ENCODE measurements around the gene CASP4.
A peak's percentile ranks its signal among the peaks of the same experiment; 100 is the strongest.

CASP4 gene

GRCh38 chr11:104968355-104968855 is at the start of gene CASP4:
Gene CASP4 (minus strand): TSS chr11:104968574. CDS start chr11:104968525, 49 bp downstream.
- TF ChIP-seq EP300 (IDR thresholded peaks at IDR 0.05; ENCODE audit: borderline replicate concordance) (no peak), CEBPB (IDR thresholded peaks at IDR 0.05) (peak; percentile 68; the same call in 1 of the 2 replicates)
- TF ChIP-seq, protein P1, sequence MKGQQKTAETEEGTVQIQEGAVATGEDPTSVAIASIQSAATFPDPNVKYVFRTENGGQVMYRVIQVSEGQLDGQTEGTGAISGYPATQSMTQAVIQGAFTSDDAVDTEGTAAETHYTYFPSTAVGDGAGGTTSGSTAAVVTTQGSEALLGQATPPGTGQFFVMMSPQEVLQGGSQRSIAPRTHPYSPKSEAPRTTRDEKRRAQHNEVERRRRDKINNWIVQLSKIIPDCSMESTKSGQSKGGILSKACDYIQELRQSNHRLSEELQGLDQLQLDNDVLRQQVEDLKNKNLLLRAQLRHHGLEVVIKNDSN (IDR thresholded peaks at IDR 0.05), result no peak

DNA sequence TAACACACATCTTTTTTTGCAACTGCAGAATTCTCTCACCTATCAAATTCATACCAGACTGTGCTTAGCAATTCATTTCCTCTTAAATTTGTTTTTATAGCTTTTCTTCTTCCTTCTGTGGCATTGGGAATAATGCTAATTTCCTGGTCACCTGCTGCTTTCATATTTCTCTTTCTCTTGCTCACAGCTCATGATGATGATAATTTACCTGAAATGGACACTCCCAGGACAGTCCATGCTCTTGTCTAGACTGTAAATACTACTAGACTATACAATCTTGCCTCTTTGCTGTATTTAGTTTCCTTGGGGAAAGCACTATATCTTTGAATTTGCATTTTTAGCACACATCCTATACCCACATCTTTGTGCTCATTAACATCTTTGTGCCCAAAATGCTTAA is 39.1 kb upstream of the CASP4 start:
- no peak for TF ChIP-seq CREB1 (IDR thresholded peaks at IDR 0.05; ENCODE audit: low read depth)
- no peak for TF ChIP-seq EP300 (IDR thresholded peaks at IDR 0.05; ENCODE audit: borderline replicate concordance)
- TF ChIP-seq TAF1 (IDR thresholded peaks at IDR 0.05; ENCODE audit: low read depth), result no peak
- no peak for TF ChIP-seq TCF12 (IDR thresholded peaks at IDR 0.05; ENCODE audit: low read depth)
- TF ChIP-seq YY1 (IDR thresholded peaks at IDR 0.05; ENCODE audit: low read depth), result no peak
- TF ChIP-seq TEAD4 (IDR thresholded peaks at IDR 0.05), result no peak
- TF ChIP-seq REST (IDR thresholded peaks at IDR 0.05; ENCODE audit: low read depth), result no peak
- TF ChIP-seq MAX (IDR thresholded peaks at IDR 0.05), result no peak

DNA sequence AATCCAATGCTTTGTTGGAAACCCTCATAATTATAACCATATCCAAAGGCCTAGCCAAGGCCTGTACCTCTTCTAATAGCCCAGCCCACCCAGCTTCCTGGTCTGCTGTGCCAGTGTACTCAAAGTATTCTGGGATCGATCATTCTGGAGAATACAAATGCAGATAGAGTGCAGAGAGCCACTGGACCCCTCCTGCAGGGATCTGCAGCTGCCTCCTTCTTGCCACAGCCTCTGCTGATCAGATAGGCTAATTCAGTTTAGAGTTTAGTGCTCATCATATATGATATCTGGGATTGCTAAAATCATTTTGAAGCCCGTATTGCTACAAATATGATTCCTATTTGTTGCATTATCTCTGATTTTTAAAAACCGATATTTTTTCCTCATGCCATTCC is 37.1 kb upstream of the CASP4 start:
- TF ChIP-seq CREB1 (IDR thresholded peaks at IDR 0.05; ENCODE audit: low read depth) (no peak), EP300 (IDR thresholded peaks at IDR 0.05; ENCODE audit: borderline replicate concordance) (no peak), FOXM1 (IDR thresholded peaks at IDR 0.05; ENCODE audit: borderline replicate concordance, low read depth) (no peak)
- TF ChIP-seq, protein P1 (IDR thresholded peaks at IDR 0.05), result no peak

- TF ChIP-seq CREB1 (IDR thresholded peaks at IDR 0.05; ENCODE audit: low read depth), result no peak
- TF ChIP-seq REST (IDR thresholded peaks at IDR 0.05; ENCODE audit: low read depth), result no peak
- no peak for TF ChIP-seq NFIC (IDR thresholded peaks at IDR 0.05)
- no peak for TF ChIP-seq YY1 (IDR thresholded peaks at IDR 0.05; ENCODE audit: low read depth)
- TF ChIP-seq TCF12 (IDR thresholded peaks at IDR 0.05; ENCODE audit: low read depth), result no peak
- no peak for TF ChIP-seq CEBPB (IDR thresholded peaks at IDR 0.05)
- no peak for TF ChIP-seq FOXM1 (IDR thresholded peaks at IDR 0.05; ENCODE audit: borderline replicate concordance, low read depth)
- no peak for TF ChIP-seq RAD21 (IDR thresholded peaks at IDR 0.05; ENCODE audit: low read depth)
- no peak for TF ChIP-seq ZBTB7A (IDR thresholded peaks at IDR 0.05; ENCODE audit: low read depth)
- no peak for TF ChIP-seq TAF1 (IDR thresholded peaks at IDR 0.05; ENCODE audit: low read depth)
- TF ChIP-seq, protein P1 (IDR thresholded peaks at IDR 0.05), result no peak
- no peak for TF ChIP-seq MAX (IDR thresholded peaks at IDR 0.05)
- TF ChIP-seq EGR1 (IDR thresholded peaks at IDR 0.05), result no peak
- no peak for TF ChIP-seq TEAD4 (IDR thresholded peaks at IDR 0.05)
- no peak for TF ChIP-seq EP300 (IDR thresholded peaks at IDR 0.05; ENCODE audit: borderline replicate concordance)
Measured at GRCh38 chr11:105004021-105004420, 35.6 kb upstream of the CASP4 start.

DNA sequence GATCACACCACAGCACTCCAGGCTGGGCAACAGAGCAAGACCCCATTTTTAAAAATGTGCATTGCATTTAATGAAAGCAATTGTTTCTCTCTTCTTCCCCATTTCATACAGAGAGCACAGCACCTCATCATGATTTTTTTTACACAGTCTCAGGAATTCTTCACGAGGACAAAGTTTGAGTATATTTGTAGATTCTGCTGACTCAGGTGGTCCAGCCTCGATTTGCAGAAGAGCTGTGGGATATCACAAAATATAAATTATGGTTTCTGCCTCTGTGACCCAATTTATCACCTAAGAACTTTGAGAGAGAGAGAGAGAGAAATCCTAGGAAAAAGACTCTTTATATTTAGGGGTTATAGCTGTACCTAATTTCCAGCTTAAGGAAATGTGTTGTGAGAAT is 34.8 kb upstream of the CASP4 start:
- TF ChIP-seq RAD21 (IDR thresholded peaks at IDR 0.05; ENCODE audit: low read depth), result no peak

DNA sequence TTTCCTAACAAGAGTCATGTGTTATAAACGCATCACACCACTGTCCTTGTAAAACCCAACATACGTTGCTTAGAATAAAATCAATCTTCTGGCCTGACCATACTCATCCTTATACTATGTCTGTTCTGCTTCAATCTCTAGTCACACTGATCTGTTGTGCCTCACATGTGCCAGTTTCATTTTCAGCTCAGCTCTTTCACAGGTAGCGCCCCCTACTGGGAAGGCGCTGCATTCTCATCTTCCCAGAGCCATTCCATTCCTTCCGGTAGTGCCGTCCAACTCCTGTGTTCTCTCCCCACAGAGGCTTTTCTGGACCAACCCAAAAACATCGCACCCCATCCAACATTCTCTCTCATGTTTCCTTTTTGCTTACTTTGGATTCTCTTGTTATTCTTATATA is 32.4 kb upstream of the CASP4 start:
- TF ChIP-seq TEAD4 (IDR thresholded peaks at IDR 0.05) (no peak), RAD21 (IDR thresholded peaks at IDR 0.05; ENCODE audit: low read depth) (peak; percentile 32), CREB1 (IDR thresholded peaks at IDR 0.05; ENCODE audit: low read depth) (no peak)

GRCh38 chr11:105000167-105000566 is 31.8 kb upstream of the CASP4 start:
- TF ChIP-seq EGR1 (IDR thresholded peaks at IDR 0.05), result no peak
- TF ChIP-seq TAF1 (IDR thresholded peaks at IDR 0.05; ENCODE audit: low read depth), result no peak
- TF ChIP-seq RAD21 (IDR thresholded peaks at IDR 0.05; ENCODE audit: low read depth), result no peak
- no peak for TF ChIP-seq EP300 (IDR thresholded peaks at IDR 0.05; ENCODE audit: borderline replicate concordance)
- no peak for TF ChIP-seq ZBTB7A (IDR thresholded peaks at IDR 0.05; ENCODE audit: low read depth)
- no peak for TF ChIP-seq CREB1 (IDR thresholded peaks at IDR 0.05; ENCODE audit: low read depth)
- TF ChIP-seq, protein P1 (IDR thresholded peaks at IDR 0.05), result no peak
- TF ChIP-seq CEBPB (IDR thresholded peaks at IDR 0.05), result no peak
- no peak for TF ChIP-seq MAX (IDR thresholded peaks at IDR 0.05)
- TF ChIP-seq TCF12 (IDR thresholded peaks at IDR 0.05; ENCODE audit: low read depth), result no peak
- no peak for TF ChIP-seq FOXM1 (IDR thresholded peaks at IDR 0.05; ENCODE audit: borderline replicate concordance, low read depth)
- no peak for TF ChIP-seq TEAD4 (IDR thresholded peaks at IDR 0.05)
- no peak for TF ChIP-seq REST (IDR thresholded peaks at IDR 0.05; ENCODE audit: low read depth)
- no peak for TF ChIP-seq YY1 (IDR thresholded peaks at IDR 0.05; ENCODE audit: low read depth)
- TF ChIP-seq NFIC (IDR thresholded peaks at IDR 0.05), result no peak

Measured in Ishikawa (cell line).